Ovary (tissue), 3 donors: ENCODE data around the gene MATN3.

Experiments
- EP300 ChIP-seq: sonication (generic); formaldehyde crosslinking; IDR thresholded peaks from one replicate; pipeline ENCODE4 v1.6.1; 2017; ENCODE audit warnings: antibody characterized with exemption
- POLR2A ChIP-seq: fragments of 450-650 bp; IDR thresholded peaks from one replicate; pipeline ENCODE4 v1.6.1; 2017; ENCODE audit warnings: antibody characterized with exemption, mild to moderate bottlenecking, moderate library complexity
- TF ChIP-seq, protein P1 (sequence below), 3 donors: fragments of 450-650 bp in 2 of 3; fragments of 200-600 bp in 1 of 3; IDR thresholded peaks; one replicate each; pipeline versions ENCODE4 v1.5.1 to v1.8.0; 2016 to 2022; ENCODE audit warnings: antibody characterized with exemption in 3 of 3, mild to moderate bottlenecking in 1 of 3
- donor health status: DM: no; HTN: no; CAD: no.

DNA sequence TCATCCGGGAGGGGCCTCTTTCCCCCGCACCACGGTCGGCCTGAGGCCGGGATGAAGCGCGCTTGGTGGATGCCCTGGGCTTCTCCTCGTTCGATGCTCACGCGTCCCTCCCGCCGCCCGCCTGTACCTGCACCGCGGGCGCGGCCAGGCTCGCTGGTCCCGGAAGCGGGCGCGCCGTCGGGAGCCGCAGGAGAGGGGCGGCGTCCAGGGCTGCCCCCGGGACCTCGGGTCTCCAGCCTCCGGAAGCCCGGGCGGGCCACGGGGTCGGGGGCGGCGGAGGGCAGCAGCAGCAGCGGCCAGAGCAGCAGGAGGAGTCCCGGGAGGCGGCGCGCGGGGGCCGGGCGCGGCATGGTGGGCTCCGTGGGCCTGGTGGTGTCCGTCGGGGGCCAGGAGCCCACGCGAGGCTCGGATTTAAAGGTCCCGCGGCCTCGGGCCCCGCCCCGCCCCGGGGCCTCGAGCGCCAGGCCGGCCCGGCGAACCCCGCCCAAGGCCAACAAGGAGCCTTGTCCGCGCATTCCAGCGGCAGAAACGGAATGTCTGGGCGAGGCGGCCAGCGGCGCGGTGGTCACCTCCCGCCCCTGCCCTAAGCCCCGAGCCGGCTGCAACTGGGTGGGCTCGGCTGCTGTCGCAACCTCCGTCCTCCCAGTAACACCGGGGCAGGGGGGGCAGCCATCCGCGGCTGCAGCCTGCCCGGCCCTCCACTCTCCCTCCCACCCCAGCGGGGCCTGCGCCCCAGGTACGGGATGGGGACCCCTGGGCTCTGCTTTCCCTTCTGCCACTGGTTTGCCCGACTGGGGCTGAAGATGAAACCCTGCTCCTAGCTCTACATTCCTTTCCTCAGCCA is at the start of gene MATN3:
- TF ChIP-seq, protein P1, sequence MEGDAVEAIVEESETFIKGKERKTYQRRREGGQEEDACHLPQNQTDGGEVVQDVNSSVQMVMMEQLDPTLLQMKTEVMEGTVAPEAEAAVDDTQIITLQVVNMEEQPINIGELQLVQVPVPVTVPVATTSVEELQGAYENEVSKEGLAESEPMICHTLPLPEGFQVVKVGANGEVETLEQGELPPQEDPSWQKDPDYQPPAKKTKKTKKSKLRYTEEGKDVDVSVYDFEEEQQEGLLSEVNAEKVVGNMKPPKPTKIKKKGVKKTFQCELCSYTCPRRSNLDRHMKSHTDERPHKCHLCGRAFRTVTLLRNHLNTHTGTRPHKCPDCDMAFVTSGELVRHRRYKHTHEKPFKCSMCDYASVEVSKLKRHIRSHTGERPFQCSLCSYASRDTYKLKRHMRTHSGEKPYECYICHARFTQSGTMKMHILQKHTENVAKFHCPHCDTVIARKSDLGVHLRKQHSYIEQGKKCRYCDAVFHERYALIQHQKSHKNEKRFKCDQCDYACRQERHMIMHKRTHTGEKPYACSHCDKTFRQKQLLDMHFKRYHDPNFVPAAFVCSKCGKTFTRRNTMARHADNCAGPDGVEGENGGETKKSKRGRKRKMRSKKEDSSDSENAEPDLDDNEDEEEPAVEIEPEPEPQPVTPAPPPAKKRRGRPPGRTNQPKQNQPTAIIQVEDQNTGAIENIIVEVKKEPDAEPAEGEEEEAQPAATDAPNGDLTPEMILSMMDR (IDR thresholded peaks at IDR 0.05) = no peak
- no peak for TF ChIP-seq POLR2A
- no peak for TF ChIP-seq EP300
